ENCODE data around the gene OTOL1.

The OTOL1 gene

DNA sequence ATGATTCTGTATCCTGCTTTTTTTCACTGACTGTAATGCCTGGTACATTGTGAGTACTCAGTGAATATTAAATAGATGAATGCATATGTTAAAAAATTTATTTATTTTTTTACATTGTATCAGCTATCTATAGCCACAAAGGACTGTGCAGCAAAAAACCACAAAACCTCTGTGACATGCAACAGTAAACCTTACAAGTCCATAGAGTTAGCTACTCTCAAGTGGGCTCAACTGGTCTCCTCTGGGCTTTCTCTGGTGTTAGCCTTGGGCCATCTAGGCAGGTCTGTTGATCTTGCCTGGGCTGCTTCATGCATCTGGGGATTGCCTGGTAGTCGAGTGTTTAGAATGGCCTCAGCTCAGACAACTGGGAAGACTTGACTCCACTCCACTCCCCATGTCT lies 35.3 kb downstream of the OTOL1 start:
- H3K4me3 ChIP-seq (ENCODE audit: low read length), result no peak overlapping the region
- no peak for DNase-seq (ENCODE audit: low read depth)
- TF ChIP-seq, protein P1, sequence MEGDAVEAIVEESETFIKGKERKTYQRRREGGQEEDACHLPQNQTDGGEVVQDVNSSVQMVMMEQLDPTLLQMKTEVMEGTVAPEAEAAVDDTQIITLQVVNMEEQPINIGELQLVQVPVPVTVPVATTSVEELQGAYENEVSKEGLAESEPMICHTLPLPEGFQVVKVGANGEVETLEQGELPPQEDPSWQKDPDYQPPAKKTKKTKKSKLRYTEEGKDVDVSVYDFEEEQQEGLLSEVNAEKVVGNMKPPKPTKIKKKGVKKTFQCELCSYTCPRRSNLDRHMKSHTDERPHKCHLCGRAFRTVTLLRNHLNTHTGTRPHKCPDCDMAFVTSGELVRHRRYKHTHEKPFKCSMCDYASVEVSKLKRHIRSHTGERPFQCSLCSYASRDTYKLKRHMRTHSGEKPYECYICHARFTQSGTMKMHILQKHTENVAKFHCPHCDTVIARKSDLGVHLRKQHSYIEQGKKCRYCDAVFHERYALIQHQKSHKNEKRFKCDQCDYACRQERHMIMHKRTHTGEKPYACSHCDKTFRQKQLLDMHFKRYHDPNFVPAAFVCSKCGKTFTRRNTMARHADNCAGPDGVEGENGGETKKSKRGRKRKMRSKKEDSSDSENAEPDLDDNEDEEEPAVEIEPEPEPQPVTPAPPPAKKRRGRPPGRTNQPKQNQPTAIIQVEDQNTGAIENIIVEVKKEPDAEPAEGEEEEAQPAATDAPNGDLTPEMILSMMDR (IDR thresholded peaks at IDR 0.05; ENCODE audit: insufficient read depth, low read depth, low read length, missing control alignments), result no peak

DNA sequence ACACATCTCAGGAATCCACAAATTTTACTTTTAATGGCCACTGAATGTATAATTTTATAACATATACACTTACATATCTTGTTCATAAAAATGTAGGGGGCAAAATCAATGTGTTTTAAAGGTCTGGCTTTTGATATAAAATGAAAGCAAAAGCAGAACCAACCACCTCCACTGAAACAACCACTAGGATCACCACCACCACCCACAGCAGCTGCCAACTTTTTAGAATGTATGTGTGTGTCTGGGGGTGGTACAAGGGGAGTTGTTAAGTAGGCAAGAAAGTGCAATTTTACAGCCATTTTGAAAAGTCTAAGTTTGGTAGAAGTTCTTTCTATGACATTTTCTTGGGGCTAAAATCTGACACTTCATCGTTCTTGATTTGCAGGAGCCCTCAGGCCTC lies 44.0 kb downstream of the OTOL1 start:
- TF ChIP-seq, protein P1 (IDR thresholded peaks at IDR 0.05; ENCODE audit: insufficient read depth, low read depth, low read length, missing control alignments), result no peak
- no peak for DNase-seq (ENCODE audit: low read depth)
- H3K4me3 ChIP-seq (ENCODE audit: low read length), result no peak overlapping the region

DNA sequence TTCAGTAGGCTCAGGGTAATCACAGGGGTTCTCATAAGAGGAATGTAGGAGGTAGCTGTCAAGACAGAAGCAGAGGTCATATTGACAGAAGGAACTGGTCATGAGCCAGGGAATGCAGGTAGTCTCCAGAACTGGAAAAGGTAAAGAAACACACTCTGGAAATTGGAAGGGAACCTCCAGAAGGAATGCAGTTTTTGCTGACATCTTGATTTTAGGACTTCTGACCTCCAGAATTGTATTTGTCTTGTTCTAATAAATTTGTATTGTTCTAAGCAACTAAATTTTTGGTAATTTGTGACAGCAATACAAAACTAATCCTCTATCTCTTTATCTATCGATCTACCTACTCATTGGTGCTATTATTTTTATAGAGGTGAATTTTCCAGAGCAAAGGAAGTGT lies 49.2 kb downstream of the OTOL1 start:
- TF ChIP-seq, protein P1 (IDR thresholded peaks at IDR 0.05; ENCODE audit: insufficient read depth, low read depth, low read length, missing control alignments), result no peak
- DNase-seq (ENCODE audit: low read depth), result no peak
- no peak overlapping the region for H3K4me3 ChIP-seq (ENCODE audit: low read length)

DNA sequence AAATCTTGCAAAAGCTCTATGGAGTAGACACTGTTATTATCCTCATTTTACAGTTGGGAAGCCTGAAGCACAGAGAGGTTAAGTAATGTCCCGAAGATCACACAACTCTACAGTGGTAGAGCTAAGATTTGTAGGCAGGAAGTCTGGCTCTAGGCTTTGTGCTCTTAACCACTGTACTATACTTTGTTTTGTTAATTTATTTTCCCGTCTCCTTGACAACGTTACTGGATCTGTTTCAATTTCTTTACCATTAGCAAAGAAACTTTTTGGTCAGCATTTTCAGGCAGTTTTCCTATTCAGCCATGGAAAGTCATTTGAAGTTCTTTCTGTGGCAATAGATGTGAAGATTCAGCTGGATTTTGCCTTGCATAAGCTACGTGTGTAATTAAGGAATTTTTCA lies 51.7 kb downstream of the OTOL1 start:
- no peak overlapping the region for H3K4me3 ChIP-seq (ENCODE audit: low read length)
- TF ChIP-seq, protein P1 (IDR thresholded peaks at IDR 0.05; ENCODE audit: insufficient read depth, low read depth, low read length, missing control alignments), result no peak
- no peak for DNase-seq (ENCODE audit: low read depth)

DNA sequence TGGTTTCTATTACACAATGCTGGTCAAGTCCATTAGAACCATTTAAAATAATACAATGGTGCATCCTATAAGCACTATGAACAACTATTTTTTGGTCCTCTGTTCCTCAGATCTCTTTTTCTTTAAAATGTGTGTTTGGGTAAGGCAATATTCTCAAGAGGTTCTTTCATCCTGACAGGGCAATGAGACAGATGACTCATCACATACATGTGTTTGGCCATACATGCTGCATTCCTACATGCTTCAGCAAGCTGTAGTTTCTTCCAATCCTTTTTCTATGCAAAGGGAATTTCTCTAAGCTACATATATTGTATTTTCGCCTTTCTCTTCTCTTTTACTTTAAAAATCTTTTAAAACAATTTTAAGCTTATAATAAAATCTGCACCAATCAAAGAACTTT lies 52.7 kb downstream of the OTOL1 start:
- TF ChIP-seq, protein P1 (IDR thresholded peaks at IDR 0.05; ENCODE audit: insufficient read depth, low read depth, low read length, missing control alignments), result no peak
- H3K4me3 ChIP-seq (ENCODE audit: low read length), result no peak overlapping the region
- peak; percentile 45 for DNase-seq (ENCODE audit: low read depth)

DNA sequence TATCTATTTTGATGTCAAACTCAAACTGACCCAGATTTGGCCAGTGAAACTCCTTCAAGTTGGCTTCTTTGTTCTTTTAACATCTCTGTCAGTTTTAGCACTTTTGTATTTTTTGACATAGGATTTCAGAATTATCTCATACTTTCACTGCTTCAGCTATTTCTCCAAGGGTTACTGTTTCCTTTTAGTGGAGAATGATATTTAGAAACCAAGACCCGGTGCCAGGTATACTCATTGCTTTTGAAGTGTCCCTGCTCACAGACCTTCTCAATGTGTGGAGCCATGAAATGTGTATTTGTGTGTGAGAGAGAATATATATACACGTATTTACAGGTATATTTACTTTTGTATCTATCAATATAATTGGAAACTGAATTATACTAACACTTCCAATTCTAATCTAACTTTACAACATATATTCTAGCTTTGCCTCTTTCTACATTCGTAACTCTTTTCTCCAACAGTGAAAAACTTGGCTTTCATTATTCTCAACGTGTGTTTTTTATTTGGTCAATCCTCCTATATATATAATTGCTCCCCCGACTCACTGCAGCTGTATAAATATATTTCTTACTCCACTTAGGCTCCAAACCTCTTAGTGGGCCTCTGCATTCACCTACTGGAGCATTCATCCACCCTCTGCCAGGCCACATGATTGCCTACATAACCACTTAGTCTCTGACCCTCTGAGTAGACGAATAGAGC lies 54.0 kb downstream of the OTOL1 start:
- DNase-seq (ENCODE audit: low read depth), result no peak
- TF ChIP-seq, protein P1 (IDR thresholded peaks at IDR 0.05; ENCODE audit: insufficient read depth, low read depth, low read length, missing control alignments), result no peak
- no peak overlapping the region for H3K4me3 ChIP-seq (ENCODE audit: low read length)

DNA sequence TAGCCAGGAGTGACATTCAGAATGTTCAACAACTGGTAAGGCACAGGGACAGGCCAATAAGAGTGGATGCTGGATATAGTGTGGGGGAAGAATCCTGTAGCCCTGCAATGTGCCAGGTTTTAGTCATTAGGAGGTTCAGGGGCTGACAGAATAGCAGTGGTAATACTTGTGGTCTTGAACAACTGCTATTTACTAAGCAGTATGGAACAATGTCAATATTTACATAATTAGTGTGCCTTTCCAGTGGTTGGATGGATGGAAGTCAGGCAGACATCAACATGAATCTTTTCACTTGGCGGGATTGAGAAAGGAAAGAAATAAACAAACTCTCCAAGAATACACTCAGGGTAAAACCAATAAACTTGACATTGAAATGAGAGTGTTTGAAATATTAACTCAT lies 55.1 kb downstream of the OTOL1 start:
- TF ChIP-seq, protein P1 (IDR thresholded peaks at IDR 0.05; ENCODE audit: insufficient read depth, low read depth, low read length, missing control alignments), result no peak
- no peak overlapping the region for H3K4me3 ChIP-seq (ENCODE audit: low read length)
- no peak for DNase-seq (ENCODE audit: low read depth)
